ENCODE results near the gene COL18A1. TPM values are rescaled to one million over a fixed set of nuclear protein-coding genes. Genes with fewer than 3 reads are reported as not detected.

Gene COL18A1
- total and polyA plus RNA-seq, 7 donors, result 4.4 to 197 (median 39.7) TPM

DNA sequence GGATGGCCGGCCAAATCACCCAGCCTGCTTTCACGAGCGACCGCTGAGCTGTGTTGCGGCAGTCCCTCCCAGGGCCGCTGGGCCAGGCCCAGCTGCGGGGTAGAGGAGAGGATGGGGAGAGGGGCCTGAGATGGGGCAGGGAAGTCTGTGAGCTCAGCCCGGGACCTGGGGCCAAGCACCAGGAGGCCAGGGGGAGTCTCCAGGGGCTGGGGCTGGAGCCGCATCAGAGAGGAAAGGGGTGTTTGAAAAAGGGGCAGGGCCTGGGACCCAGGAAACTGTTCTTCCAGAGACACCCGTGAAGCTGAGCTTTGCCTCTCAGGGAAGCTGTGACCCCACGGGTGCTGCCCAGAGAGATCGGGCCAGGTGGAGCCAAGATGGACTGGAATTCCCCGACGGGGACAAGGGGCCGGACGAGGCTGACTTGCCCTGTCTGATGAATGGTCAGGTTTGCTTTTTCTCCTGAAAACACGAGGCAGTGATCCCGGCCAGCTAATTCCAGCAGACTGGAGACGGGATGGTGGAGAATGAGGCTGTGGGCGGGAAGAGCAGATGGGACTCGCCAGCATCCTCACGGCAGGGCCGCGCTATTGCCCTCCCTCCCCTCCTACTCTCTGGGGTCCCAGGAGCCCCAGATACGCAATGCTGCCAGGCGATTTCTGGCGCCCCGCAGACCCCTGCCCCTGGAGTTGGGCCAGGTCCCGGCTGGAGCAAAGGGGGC is 40.3 kb upstream of the COL18A1 start:
- 69 to 73% methylated on average over 29 of the region's 29 CpGs for WGBS, 2 donors
- peak; percentile 89 for DNase-seq
- peaks cover 0 to 34% (median 29%) of the 10 kb centered on the region in 4 donors for H3K4me1 ChIP-seq

DNA sequence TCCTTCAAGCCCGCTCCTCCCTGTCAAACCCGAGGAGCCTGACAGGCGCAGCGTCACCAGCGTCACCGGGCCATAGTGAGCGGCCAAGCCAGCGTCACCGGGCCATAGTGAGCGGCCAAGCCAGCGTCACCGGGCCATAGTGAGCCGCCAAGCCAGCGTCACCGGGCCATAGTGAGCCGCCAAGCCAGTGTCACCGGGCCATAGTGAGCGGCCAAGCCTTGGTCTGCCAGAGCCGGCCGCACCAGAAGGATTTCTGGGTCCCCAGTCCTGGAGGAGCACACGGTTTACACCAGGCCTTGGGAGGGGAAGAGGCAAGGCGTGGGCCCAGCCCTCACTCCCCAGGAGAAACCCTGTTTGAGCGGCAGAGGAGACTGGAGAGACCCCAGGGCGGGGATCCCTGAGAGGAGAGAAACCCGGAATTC is 39.8 kb upstream of the COL18A1 start:
- no peak overlapping the region for H3K4me3 ChIP-seq
- 87 to 89% methylated on average over 25 of the region's 25 CpGs for WGBS, 2 donors
- no peaks in the 10 kb centered on the region for H3K36me3 ChIP-seq
- peak overlapping the region; percentile 86 to 91 (median 88) for H3K27ac ChIP-seq
- DNase-seq, result no peak
- H3K27me3 ChIP-seq, result no peaks in the 10 kb centered on the region
- no peaks in the 10 kb centered on the region for H3K9me3 ChIP-seq
- intact Hi-C loops (cut with DNase I), result no loop called here
- peaks cover 0 to 34% (median 29%) of the 10 kb centered on the region in 4 donors for H3K4me1 ChIP-seq
- TF ChIP-seq EP300 (IDR thresholded peaks at IDR 0.05) (no peak), POLR2AphosphoS5 (IDR thresholded peaks at IDR 0.05) (no peak), POLR2A (IDR thresholded peaks at IDR 0.05) (no peak)
- TF ChIP-seq, protein P1, sequence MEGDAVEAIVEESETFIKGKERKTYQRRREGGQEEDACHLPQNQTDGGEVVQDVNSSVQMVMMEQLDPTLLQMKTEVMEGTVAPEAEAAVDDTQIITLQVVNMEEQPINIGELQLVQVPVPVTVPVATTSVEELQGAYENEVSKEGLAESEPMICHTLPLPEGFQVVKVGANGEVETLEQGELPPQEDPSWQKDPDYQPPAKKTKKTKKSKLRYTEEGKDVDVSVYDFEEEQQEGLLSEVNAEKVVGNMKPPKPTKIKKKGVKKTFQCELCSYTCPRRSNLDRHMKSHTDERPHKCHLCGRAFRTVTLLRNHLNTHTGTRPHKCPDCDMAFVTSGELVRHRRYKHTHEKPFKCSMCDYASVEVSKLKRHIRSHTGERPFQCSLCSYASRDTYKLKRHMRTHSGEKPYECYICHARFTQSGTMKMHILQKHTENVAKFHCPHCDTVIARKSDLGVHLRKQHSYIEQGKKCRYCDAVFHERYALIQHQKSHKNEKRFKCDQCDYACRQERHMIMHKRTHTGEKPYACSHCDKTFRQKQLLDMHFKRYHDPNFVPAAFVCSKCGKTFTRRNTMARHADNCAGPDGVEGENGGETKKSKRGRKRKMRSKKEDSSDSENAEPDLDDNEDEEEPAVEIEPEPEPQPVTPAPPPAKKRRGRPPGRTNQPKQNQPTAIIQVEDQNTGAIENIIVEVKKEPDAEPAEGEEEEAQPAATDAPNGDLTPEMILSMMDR (IDR thresholded peaks at IDR 0.05), result no peak

More for the DNA sequence above, 40.3 kb upstream of the COL18A1 start:
- Histone ChIP-seq H3K27me3 (no peaks in the 10 kb centered on the region), H3K9me3 (no peaks in the 10 kb centered on the region), H3K36me3 (no peaks in the 10 kb centered on the region), H3K27ac (peak overlapping the region; percentile 86 to 91 (median 88)), H3K4me3 (peak overlapping the region in 2 of 4 donors; percentile 4 to 10)
- intact Hi-C loops (cut with DNase I), result no loop called here
- TF ChIP-seq POLR2AphosphoS5 (IDR thresholded peaks at IDR 0.05) (peak in 1 of 4 donors; percentile 64), EP300 (IDR thresholded peaks at IDR 0.05) (no peak)

GRCh38 chr21:45365608-45366241 is 39.2 kb upstream of the COL18A1 start:
- WGBS, 2 donors, result 71 to 84% methylated on average over 26 of the region's 26 CpGs
- intact Hi-C loops (cut with DNase I), result loop anchor here (2.0 kb wide), 1 partner anchor 73 kb away; no protein-coding TSS in a partner anchor
- H3K4me1 ChIP-seq, result peaks cover 0 to 34% (median 29%) of the 10 kb centered on the region in 4 donors

DNA sequence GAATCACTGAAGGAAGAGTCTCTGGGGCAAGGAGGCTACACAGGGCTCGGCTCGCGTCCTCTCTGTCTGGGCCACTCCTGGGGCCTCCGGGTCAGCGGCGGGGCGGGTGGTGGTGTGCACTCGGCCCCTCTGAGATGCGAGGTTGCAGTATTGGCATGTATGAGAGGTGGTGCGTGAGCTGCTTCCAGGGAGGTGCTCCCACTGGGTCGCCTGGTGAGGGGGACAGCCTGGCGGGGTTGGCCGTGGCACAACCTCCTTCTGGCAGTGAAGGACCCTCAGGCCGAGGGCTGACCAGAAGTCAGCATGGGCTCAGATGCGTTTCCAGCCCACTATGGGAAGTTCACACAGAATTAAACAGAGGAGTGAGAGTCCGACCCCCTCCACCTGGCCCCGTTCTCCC is 38.5 kb upstream of the COL18A1 start:
- H3K4me1 ChIP-seq, result peaks cover 0 to 34% (median 29%) of the 10 kb centered on the region in 4 donors
- no peak for TF ChIP-seq POLR2A (IDR thresholded peaks at IDR 0.05)
- TF ChIP-seq EP300 (IDR thresholded peaks at IDR 0.05), result no peak
- no peak for TF ChIP-seq POLR2AphosphoS5 (IDR thresholded peaks at IDR 0.05)
- TF ChIP-seq, protein P1 (IDR thresholded peaks at IDR 0.05), result no peak
- no peaks in the 10 kb centered on the region for H3K9me3 ChIP-seq
- no peak for DNase-seq
- WGBS, 2 donors, result 89 to 93% methylated on average over 17 of the region's 17 CpGs
- intact Hi-C loops (cut with DNase I), result loop anchor here (2.0 kb wide), 1 partner anchor 74 kb away; no protein-coding TSS in a partner anchor
- no peaks in the 10 kb centered on the region for H3K27me3 ChIP-seq
- H3K27ac ChIP-seq, result peak overlapping the region; percentile 1 to 89 (median 24)
- no peaks in the 10 kb centered on the region for H3K36me3 ChIP-seq
- H3K4me3 ChIP-seq, result no peak overlapping the region

More at GRCh38 chr21:45365608-45366241, 39.2 kb upstream of the COL18A1 start:
- DNase-seq, result no peak
- Histone ChIP-seq H3K27me3 (no peaks in the 10 kb centered on the region), H3K4me3 (no peak overlapping the region), H3K36me3 (no peaks in the 10 kb centered on the region), H3K27ac (peak overlapping the region; percentile 86 to 91 (median 88)), H3K9me3 (no peaks in the 10 kb centered on the region)
- TF ChIP-seq POLR2A (IDR thresholded peaks at IDR 0.05) (no peak), POLR2AphosphoS5 (IDR thresholded peaks at IDR 0.05) (no peak), EP300 (IDR thresholded peaks at IDR 0.05) (no peak)
- TF ChIP-seq, protein P1 (IDR thresholded peaks at IDR 0.05), result no peak

DNA sequence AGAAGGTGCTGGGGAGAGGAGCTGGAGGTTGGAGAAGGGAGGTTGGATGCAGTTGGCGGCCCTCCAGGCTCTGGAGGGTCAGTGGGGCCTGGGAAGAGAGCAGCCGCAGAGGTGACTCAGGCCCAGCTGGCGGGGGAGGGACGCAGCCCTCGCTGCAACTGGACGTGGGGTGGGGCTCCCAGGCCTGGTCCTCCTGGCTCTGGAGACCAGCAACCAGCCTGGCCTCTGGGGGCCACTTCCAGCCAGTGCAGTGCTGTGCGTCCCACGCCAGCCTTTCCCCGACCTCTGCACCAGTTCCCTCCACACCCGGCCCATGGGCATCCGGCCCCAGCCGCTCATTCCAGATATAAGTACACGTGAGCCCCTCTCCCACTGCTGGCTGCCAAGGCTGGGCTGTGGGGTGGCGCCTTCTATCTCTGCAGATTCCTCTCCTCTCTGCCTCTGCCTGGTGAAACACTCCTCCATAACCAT is 38.0 kb upstream of the COL18A1 start:
- no peaks in the 10 kb centered on the region for H3K36me3 ChIP-seq
- 57 to 73% methylated on average over 14 of the region's 14 CpGs for WGBS, 2 donors
- DNase-seq, result peak; percentile 91
- TF ChIP-seq, protein P1 (IDR thresholded peaks at IDR 0.05), result no peak
- peak in 2 of 4 donors; percentile 10 to 51 for TF ChIP-seq POLR2AphosphoS5 (IDR thresholded peaks at IDR 0.05)
- H3K9me3 ChIP-seq, result no peaks in the 10 kb centered on the region
- H3K4me1 ChIP-seq, result peaks cover 0 to 34% (median 29%) of the 10 kb centered on the region in 4 donors
- H3K27me3 ChIP-seq, result no peaks in the 10 kb centered on the region
- peak overlapping the region; percentile 1 to 89 (median 24) for H3K27ac ChIP-seq
- intact Hi-C loops (cut with DNase I), result loop anchor here (2.0 kb wide), 1 partner anchor 74 kb away; no protein-coding TSS in a partner anchor
- H3K4me3 ChIP-seq, result no peak overlapping the region

Data from sigmoid colon (tissue), 7 donors.